ENCODE data around the gene CNGA3.
A peak's percentile ranks its signal among the peaks of the same experiment; 100 is the strongest.
"Not testable (repeated sequence)": the region's sequence is repeated elsewhere in the genome, so short reads cannot be mapped to it uniquely, and the experiment has no call there.

CNGA3 gene

GRCh38 chr2:98405301-98405700 is 59.0 kb downstream of the CNGA3 start:
- no peak for DNase-seq

- no peak for DNase-seq
These were observed 61.9 kb downstream of the CNGA3 start for GRCh38 chr2:98408155-98408554.

GRCh38 chr2:98412751-98413458 is 66.6 kb downstream of the CNGA3 start:
- peak; percentile 71 for DNase-seq

GRCh38 chr2:98414246-98414645 is 68.0 kb downstream of the CNGA3 start:
- DNase-seq, result not testable (repeated sequence)

GRCh38 chr2:98415719-98416248 is 69.5 kb downstream of the CNGA3 start:
- DNase-seq, result not testable (repeated sequence)

GRCh38 chr2:98416383-98417159 is 70.3 kb downstream of the CNGA3 start:
- DNase-seq, result no peak

GRCh38 chr2:98419544-98419943 is 73.3 kb downstream of the CNGA3 start:
- no peak for DNase-seq

- no peak for DNase-seq
These were observed 73.9 kb downstream of the CNGA3 start for GRCh38 chr2:98419977-98420725.

- DNase-seq, result no peak
These were observed 76.2 kb downstream of the CNGA3 start for GRCh38 chr2:98422449-98422848.

- DNase-seq, result no peak
These were observed 80.5 kb downstream of the CNGA3 start for GRCh38 chr2:98426771-98427170.

- no peak for DNase-seq
These were observed 85.9 kb downstream of the CNGA3 start for GRCh38 chr2:98432145-98432544.

GRCh38 chr2:98433363-98433964 is 87.2 kb downstream of the CNGA3 start:
- DNase-seq, result no peak

- DNase-seq, result no peak
These were observed 88.2 kb downstream of the CNGA3 start for GRCh38 chr2:98434492-98434891.

- DNase-seq, result not testable (repeated sequence)
These were observed 89.4 kb downstream of the CNGA3 start for GRCh38 chr2:98435670-98436069.

- no peak for DNase-seq
These were observed 90.5 kb downstream of the CNGA3 start for GRCh38 chr2:98436734-98437133.

- DNase-seq, result no peak
These were observed 92.2 kb downstream of the CNGA3 start for GRCh38 chr2:98438190-98439133.

GRCh38 chr2:98441706-98442450 is 95.6 kb downstream of the CNGA3 start:
- no peak for DNase-seq

- no peak for DNase-seq
These were observed 96.2 kb downstream of the CNGA3 start for GRCh38 chr2:98442488-98442887.

- peak; percentile 78 for DNase-seq
These were observed 98.3 kb downstream of the CNGA3 start, which contains the start of gene INPP4A for GRCh38 chr2:98444436-98445176. Gene INPP4A, plus strand, starts transcription at chr2:98444858. Its CDS starts 75,191 bp downstream, at chr2:98520049.

- DNase-seq, result peak; percentile 27
These were observed 99.0 kb downstream of the CNGA3 start for GRCh38 chr2:98445177-98445682.

Data from stimulated activated CD4-positive, alpha-beta T cell treated with anti-CD3 and anti-CD28 coated beads, Interleukin-4, amount 100 ng/mL, for 24 hours (primary cell).